PC-9 (cell line): Measurements from ENCODE around the gene RPS14. TPM values are rescaled to one million over a fixed set of nuclear protein-coding genes. Genes with fewer than 3 reads are reported as not detected.
"Not testable (repeated sequence)": the region's sequence is repeated elsewhere in the genome, so short reads cannot be mapped to it uniquely, and the experiment has no call there.

ENCODE experiments used
- BruUV-seq: library from RNA; stranded (reverse); fragments of 400-500 nt; replicated peaks from 2 replicates; lab custom pipeline; 2021; lab: Mats Ljungman, UMichigan
- CTCF ChIA-PET: fragments of 300-600 bp; sonication (Branson Sonifier 250); formaldehyde crosslinking; loops from one replicate; lab custom pipeline; 2022; ENCODE audit warnings: antibody characterized with exemption; lab: Charles Lee
- POLR2A ChIA-PET: fragments of 300-600 bp; sonication (Branson Sonifier 250); formaldehyde crosslinking; loops from one replicate; lab custom pipeline; 2022; ENCODE audit warnings: antibody characterized with exemption; ENCODE audit not compliant: unreplicated experiment; lab: Charles Lee
- DNase-seq, 2 experiments: peaks; one replicate each; pipeline versions ENCODE4 v3.0.0 to v3.0.0-alpha.2; 2015 to 2022; ENCODE audit warnings: mixed read lengths in 1 of 2
- H2AFZ ChIP-seq: fragments of 200-600 bp; sonication (generic); 2 replicates; pipeline ENCODE4 v1.8.1; 2017; ENCODE audit warnings: antibody characterized with exemption
- H3F3A ChIP-seq: fragments of 200-600 bp; sonication (generic); 2 replicates; pipeline ENCODE4 v1.8.1; 2017; ENCODE audit warnings: antibody characterized with exemption, mild to moderate bottlenecking, low read depth; ENCODE audit not compliant: insufficient read depth
- H3K27ac ChIP-seq: fragments of 200-600 bp; sonication (generic); 2 replicates; pipeline ENCODE4 v1.6.1; 2016; ENCODE audit warnings: mixed run types
- H3K27me3 ChIP-seq: fragments of 200-600 bp; sonication (generic); 2 replicates; pipeline ENCODE4 v1.6.1; 2016; ENCODE audit warnings: low read depth, mixed run types; ENCODE audit not compliant: insufficient read depth
- H3K36me3 ChIP-seq: fragments of 200-600 bp; sonication (generic); 2 replicates; pipeline ENCODE4 v1.6.1; 2016; ENCODE audit warnings: low read depth, mixed run types
- H3K4me1 ChIP-seq: fragments of 200-600 bp; sonication (generic); replicated peaks from 2 replicates; pipeline ENCODE4 v1.6.1; 2016; ENCODE audit warnings: mixed run types; ENCODE audit not compliant: insufficient read depth
- H3K4me2 ChIP-seq: fragments of 200-600 bp; sonication (generic); 2 replicates; pipeline ENCODE4 v1.6.1; 2017; ENCODE audit warnings: mixed run types
- H3K4me3 ChIP-seq: fragments of 200-600 bp; sonication (generic); 2 replicates; pipeline ENCODE4 v1.6.1; 2016; ENCODE audit warnings: mixed run types
- H3K79me2 ChIP-seq: fragments of 200-600 bp; sonication (generic); 2 replicates; pipeline ENCODE4 v1.6.1; 2017; ENCODE audit warnings: low read depth, mixed run types
- H3K9me2 ChIP-seq: fragments of 200-600 bp; sonication (generic); 2 replicates; pipeline ENCODE4 v1.8.1; 2017; ENCODE audit warnings: mild to moderate bottlenecking; ENCODE audit not compliant: insufficient read depth
- H3K9me3 ChIP-seq: fragments of 200-600 bp; sonication (generic); 2 replicates; pipeline ENCODE4 v1.8.1; 2016; ENCODE audit warnings: low read depth; ENCODE audit not compliant: insufficient read depth
- H4K20me1 ChIP-seq: fragments of 200-600 bp; sonication (generic); 2 replicates; pipeline ENCODE4 v1.8.1; 2017; ENCODE audit not compliant: insufficient read depth
- EZH2 ChIP-seq: fragments of 200-600 bp; sonication (generic); IDR thresholded peaks from 2 replicates; pipeline ENCODE4 v1.8.0; 2017; ENCODE audit warnings: antibody characterized with exemption, low read depth
- intact Hi-C: fragments of 100-400 bp; cut with micrococcal nuclease; formaldehyde crosslinking; loops from one replicate; pipeline ENCODE4 v1.10.0; 2022; ENCODE audit not compliant: unreplicated experiment
- total RNA-seq: library from RNA; stranded (reverse); gene quantifications from 2 replicates; pipeline ENCODE4 v1.2.3, GENCODE V29; 2021
- TF ChIP-seq, protein P1 (sequence below): fragments of 200-600 bp; sonication (generic); conservative IDR thresholded peaks from 2 replicates; pipeline ENCODE4 v1.6.1; 2017; ENCODE audit warnings: mixed run types, antibody characterized with exemption, mild to moderate bottlenecking, moderate library complexity

The RPS14 gene
- total RNA-seq, 1 experiment from 2014 or later = 2,907 TPM

DNA sequence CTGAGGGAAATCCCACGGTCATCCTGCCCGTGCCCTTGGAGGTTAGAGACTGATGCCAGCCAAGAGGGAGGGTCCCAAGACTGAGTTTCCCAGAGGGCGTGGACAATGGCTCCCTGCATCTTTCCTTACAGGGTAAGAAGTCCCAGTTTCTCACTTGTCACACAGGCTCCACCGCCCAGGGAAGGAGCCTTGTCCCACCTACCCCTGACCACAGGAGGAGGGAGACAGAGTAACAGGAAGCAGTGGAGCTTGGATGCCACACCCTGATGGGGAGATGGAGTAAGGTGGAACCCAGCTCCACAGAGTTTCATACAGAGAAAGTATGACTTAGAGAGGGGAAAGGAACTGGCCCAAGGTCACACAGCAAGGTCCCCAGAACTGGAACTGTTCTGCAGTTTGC is 27.5 kb downstream of the RPS14 start:
- H3K36me3 ChIP-seq = no peaks in the 10 kb centered on the region
- intact Hi-C loops = no loop called here
- no peak for DNase-seq
- no peak overlapping the region for H2AFZ ChIP-seq
- ChIA-PET POLR2A (interaction anchor here (0.6 kb wide), 1 partner anchor 459 kb away, joined by 7 read pairs; no protein-coding TSS in a partner anchor), CTCF (no interaction called here)
- H3K27ac ChIP-seq = no peak overlapping the region
- no peaks in the 10 kb centered on the region for H3K9me3 ChIP-seq
- no peaks in the 10 kb centered on the region for H3K4me1 ChIP-seq
- no peaks in the 10 kb centered on the region for H3K79me2 ChIP-seq
- no peaks in the 10 kb centered on the region for H4K20me1 ChIP-seq
- H3K27me3 ChIP-seq = no peaks in the 10 kb centered on the region
- no peak for TF ChIP-seq EZH2
- TF ChIP-seq, protein P1, sequence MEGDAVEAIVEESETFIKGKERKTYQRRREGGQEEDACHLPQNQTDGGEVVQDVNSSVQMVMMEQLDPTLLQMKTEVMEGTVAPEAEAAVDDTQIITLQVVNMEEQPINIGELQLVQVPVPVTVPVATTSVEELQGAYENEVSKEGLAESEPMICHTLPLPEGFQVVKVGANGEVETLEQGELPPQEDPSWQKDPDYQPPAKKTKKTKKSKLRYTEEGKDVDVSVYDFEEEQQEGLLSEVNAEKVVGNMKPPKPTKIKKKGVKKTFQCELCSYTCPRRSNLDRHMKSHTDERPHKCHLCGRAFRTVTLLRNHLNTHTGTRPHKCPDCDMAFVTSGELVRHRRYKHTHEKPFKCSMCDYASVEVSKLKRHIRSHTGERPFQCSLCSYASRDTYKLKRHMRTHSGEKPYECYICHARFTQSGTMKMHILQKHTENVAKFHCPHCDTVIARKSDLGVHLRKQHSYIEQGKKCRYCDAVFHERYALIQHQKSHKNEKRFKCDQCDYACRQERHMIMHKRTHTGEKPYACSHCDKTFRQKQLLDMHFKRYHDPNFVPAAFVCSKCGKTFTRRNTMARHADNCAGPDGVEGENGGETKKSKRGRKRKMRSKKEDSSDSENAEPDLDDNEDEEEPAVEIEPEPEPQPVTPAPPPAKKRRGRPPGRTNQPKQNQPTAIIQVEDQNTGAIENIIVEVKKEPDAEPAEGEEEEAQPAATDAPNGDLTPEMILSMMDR = no peak
- H3K4me2 ChIP-seq = no peak overlapping the region
- no TSS peak for BruUV-seq
- no peak overlapping the region for H3K4me3 ChIP-seq
- H3K9me2 ChIP-seq = no peaks in the 10 kb centered on the region
- H3F3A ChIP-seq = 0 out of 2 replicates have a peak, but pooled peaks cover 3% of the 10 kb centered on the region

DNA sequence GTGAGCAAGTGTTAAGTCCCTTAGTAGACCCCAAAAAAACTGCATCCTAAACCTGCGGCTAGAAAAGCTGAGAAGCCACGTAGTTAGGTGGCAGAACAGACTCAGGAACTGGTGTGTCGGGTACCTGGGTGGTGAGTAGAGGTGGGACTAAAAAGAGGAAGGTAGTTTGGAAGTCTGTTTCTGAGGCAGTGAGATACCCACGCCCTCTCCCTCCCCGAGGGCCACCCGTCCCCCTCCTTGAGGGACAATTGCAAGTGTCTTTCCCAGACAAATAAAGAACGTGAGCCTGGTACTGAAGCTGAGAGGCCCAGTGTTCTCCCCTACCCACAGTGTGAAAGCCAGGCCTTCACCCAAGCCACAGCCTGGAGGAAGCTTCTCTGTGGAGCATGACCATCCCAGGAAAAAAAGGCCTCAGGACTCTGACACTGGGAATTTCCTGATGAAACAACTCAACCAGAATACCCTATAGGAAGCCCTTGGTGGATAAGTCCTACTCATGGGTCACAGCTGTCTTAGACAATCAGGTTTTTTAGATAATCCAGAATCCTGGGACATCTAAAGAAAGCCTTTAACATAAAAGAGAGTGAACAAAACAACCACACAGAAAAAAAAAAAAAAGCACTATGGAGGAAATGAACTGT is 29.8 kb downstream of the RPS14 start:
- Histone ChIP-seq H3F3A (peaks cover 6% of the 10 kb centered on the region; the same call in 1 of the 2 replicates), H4K20me1 (no peaks in the 10 kb centered on the region), H3K79me2 (no peaks in the 10 kb centered on the region), H3K9me3 (no peaks in the 10 kb centered on the region), H3K4me2 (no peak overlapping the region), H3K36me3 (no peaks in the 10 kb centered on the region), H3K4me3 (no peak overlapping the region), H3K27me3 (no peaks in the 10 kb centered on the region), H2AFZ (no peak overlapping the region), H3K4me1 (no peaks in the 10 kb centered on the region), H3K9me2 (no peaks in the 10 kb centered on the region), H3K27ac (no peak overlapping the region)
- intact Hi-C loops = no loop called here
- ChIA-PET POLR2A (no interaction called here), CTCF (no interaction called here)
- no peak for TF ChIP-seq EZH2
- TF ChIP-seq, protein P1 = no peak
- BruUV-seq = no TSS peak
- no peak for DNase-seq

DNA sequence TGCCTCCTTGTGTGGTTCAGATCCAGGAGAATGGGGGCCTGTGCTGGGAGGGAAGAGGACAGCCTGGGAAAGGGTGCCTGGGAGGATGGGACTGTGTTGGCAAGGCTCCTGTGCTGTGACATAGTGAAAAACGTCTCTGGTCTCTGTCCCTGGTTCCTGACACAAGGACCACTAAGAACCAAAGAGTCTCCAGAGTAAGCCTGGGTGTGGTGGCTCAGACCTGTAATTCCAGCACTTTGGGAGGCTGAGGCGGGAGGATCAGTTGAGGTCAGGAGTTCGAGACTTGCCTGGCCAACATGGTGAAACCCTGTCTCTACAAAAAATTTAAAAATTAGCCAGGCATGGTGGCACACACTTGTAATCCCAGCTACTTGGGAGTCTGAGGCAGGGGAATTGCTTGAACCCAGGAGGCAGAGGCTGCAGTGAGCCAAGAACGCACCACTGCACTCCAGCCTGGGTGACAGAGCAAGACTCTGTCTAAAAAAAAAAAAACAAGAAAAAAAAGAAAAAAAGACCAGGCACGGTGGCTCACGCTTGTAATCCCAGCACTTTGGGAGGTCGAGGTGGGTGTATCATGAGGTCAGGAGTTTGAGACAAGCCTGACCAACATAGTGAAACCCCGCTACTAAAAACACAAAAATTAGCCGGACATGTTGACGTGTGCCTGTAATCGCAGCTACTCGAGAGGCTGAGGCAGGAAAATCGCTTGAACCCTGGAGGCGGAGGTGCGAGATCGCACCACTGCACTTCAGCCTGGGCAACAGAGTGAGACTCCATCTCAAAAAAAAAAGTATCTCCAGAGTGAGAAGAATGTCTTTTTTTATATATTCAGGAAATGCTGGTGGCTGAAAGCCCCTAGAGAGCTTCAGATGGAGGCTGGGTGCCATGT is 35.4 kb downstream of the RPS14 start:
- H3K36me3 ChIP-seq, DNase-seq, H3K4me3 ChIP-seq, H3K4me1 ChIP-seq, H3K4me2 ChIP-seq, H3K9me3 ChIP-seq, BruUV-seq, intact Hi-C loops, H3K9me2 ChIP-seq, POLR2A ChIA-PET, H2AFZ ChIP-seq, H3K27ac ChIP-seq, H3K27me3 ChIP-seq, H3K79me2 ChIP-seq, H4K20me1 ChIP-seq: not testable (repeated sequence)
- H3F3A ChIP-seq = peaks cover 12% of the 10 kb centered on the region; the same call in 1 of the 2 replicates
- CTCF ChIA-PET = interaction anchor here (0.7 kb wide), 1 partner anchor 928 kb away, joined by 4 read pairs; no protein-coding TSS in a partner anchor
